ENCODE results near the gene TAF1C. TPM values are rescaled to one million over a fixed set of nuclear protein-coding genes. Genes with fewer than 3 reads are reported as not detected.
A peak's percentile ranks its signal among the peaks of the same experiment; 100 is the strongest.

The TAF1C gene
- total RNA-seq, 4 donors from 2014 or later: 29.4 to 64.2 (median 56.3) TPM

DNA sequence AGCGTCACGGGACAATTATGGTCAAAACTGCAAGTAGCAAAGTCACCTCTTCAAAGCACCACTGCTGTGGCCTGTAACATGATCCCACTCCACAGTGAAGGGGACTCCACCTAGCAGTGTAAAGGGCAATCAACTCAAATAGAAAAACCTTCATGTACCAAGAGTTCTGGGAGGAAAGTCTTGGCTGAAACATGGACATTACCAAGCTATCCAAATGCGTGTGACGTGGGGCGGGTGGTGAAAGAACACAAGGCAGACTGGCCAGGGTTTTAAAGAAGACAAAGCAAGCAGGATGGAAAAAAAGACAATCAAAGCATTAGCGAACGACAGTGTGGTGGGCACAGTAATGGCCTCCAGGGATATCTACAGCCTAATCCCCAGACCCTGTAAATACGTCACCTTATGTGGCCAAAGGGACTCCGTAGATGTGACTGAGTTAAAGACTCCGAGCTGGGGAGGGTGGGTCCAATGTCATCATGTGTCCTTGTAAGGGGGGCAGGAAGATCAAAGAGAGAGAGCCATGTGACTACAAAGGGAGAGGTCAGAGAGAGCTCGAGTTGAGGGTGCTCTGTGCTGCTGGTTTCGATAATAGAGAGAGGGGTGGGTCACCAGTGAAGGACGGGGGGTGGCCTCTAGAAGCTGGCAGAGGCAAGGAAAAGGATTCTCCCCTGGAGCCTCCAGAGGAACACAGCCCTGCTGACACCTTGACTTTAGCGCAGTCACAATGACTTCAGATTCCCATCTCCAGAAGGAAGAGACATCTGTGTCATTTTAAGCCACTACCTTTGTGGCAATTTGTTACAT, 47.8 kb downstream of the TAF1C start:
- intact Hi-C loops (cut with DNase I): no loop called here
- DNase-seq: peak; percentile 87
- H3K9me3 ChIP-seq: no peaks in the 10 kb centered on the region
- H3K4me3 ChIP-seq (replicated peaks in 1 of 3): no peak overlapping the region
- TF ChIP-seq POLR2A (IDR thresholded peaks at IDR 0.05): peak in 1 of 2 donors; percentile 76
- TF ChIP-seq, protein P1, sequence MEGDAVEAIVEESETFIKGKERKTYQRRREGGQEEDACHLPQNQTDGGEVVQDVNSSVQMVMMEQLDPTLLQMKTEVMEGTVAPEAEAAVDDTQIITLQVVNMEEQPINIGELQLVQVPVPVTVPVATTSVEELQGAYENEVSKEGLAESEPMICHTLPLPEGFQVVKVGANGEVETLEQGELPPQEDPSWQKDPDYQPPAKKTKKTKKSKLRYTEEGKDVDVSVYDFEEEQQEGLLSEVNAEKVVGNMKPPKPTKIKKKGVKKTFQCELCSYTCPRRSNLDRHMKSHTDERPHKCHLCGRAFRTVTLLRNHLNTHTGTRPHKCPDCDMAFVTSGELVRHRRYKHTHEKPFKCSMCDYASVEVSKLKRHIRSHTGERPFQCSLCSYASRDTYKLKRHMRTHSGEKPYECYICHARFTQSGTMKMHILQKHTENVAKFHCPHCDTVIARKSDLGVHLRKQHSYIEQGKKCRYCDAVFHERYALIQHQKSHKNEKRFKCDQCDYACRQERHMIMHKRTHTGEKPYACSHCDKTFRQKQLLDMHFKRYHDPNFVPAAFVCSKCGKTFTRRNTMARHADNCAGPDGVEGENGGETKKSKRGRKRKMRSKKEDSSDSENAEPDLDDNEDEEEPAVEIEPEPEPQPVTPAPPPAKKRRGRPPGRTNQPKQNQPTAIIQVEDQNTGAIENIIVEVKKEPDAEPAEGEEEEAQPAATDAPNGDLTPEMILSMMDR (IDR thresholded peaks at IDR 0.05): no peak
- peak overlapping the region; percentile 92 to 95 (median 95) for H3K27ac ChIP-seq
- no peaks in the 10 kb centered on the region for H3K36me3 ChIP-seq
- 33 to 36% methylated on average over 14 of the region's 14 CpGs for WGBS, 2 donors
- H3K4me1 ChIP-seq: peaks cover 52 to 56% of the 10 kb centered on the region in 2 donors
- H3K27me3 ChIP-seq: no peaks in the 10 kb centered on the region

DNA sequence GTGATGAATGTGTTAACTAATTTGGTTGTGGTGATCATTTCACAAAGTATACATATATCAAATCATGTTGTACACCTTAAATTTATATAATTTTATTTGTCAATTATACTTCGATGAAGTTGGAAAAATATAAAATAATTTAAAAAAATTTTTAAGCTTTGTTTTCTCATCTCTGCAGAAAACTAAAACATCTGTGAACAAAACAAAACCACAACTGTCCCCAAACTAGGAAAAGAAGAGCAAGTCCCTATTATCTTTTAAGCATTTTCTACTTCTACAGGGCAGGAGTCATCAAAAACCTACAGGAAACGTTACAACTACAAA, 48.4 kb downstream of the TAF1C start:
- WGBS, 2 donors: 45% methylated on average over 2 of the region's 2 CpGs
- intact Hi-C loops (cut with DNase I): no loop called here
- Histone ChIP-seq H3K36me3 (no peaks in the 10 kb centered on the region), H3K27ac (peak overlapping the region; percentile 92 to 95 (median 95)), H3K9me3 (no peaks in the 10 kb centered on the region), H3K27me3 (no peaks in the 10 kb centered on the region), H3K4me1 (peaks cover 57 to 62% of the 10 kb centered on the region in 2 donors), H3K4me3 (replicated peaks in 1 of 3) (no peak overlapping the region)
- DNase-seq: no peak
- TF ChIP-seq POLR2A (IDR thresholded peaks at IDR 0.05): no peak
- TF ChIP-seq, protein P1 (IDR thresholded peaks at IDR 0.05): no peak

DNA sequence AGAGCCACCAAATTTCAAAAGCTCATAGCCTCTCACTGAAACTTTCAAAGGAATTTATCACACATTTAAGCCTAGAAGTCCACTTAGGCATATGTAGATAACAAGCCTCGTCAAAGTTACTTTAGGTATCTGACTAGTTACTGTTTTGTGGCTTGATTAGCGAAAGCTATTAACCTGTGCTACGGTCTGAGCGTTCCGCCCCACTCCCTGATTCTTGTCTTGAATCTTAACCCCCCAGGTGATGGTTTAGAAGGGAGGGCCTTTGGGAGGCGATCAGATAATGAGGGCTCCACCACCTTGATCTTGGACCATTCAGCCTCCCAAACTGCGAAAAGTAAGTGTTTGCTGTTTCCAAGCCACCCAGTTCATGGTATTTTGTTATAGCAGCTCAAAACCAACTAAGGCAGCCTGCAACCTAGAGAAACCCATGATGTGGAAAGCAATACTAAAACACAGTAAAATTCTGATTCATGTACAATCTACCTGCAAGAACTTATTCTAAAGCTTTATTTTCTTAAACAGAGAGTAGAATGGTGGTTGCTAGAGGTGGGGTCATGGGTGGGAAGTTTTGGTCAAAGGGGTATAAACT, 49.0 kb downstream of the TAF1C start:
- WGBS, 2 donors: 76 to 78% methylated on average over 7 of the region's 7 CpGs
- Histone ChIP-seq H3K4me3 (replicated peaks in 1 of 3) (no peak overlapping the region), H3K27me3 (no peaks in the 10 kb centered on the region), H3K4me1 (peaks cover 61 to 68% of the 10 kb centered on the region in 2 donors), H3K36me3 (no peaks in the 10 kb centered on the region), H3K27ac (peak overlapping the region; percentile 92 to 95 (median 95)), H3K9me3 (no peaks in the 10 kb centered on the region)
- no peak for DNase-seq
- intact Hi-C loops (cut with DNase I): no loop called here
- TF ChIP-seq, protein P1 (IDR thresholded peaks at IDR 0.05): no peak
- no peak for TF ChIP-seq POLR2A (IDR thresholded peaks at IDR 0.05)

DNA sequence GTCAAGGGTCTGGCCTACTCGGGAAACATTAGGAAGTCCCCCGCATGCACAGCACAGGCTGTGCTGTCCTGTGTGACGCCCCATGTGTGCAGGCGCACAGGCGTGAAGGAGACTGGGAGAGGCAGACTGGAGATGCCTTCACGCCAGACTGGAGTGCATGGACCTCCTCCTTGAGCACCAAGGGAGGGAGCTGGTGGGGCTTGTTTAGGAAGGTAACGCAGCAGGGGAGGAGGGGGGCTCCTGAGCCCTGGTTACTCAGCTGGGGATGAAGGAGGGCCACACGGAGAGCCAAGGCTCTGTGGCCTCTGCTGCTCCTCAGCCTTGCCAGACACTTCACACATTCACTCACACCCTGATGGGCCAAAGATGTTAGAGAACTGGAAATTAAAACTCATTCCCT, 49.6 kb downstream of the TAF1C start:
- WGBS, 2 donors: 26 to 32% methylated on average over 7 to 8 of the region's 8 CpGs
- TF ChIP-seq, protein P1 (IDR thresholded peaks at IDR 0.05): no peak
- TF ChIP-seq POLR2A (IDR thresholded peaks at IDR 0.05): peak in 1 of 2 donors; percentile 88
- H3K9me3 ChIP-seq: no peaks in the 10 kb centered on the region
- no peaks in the 10 kb centered on the region for H3K27me3 ChIP-seq
- H3K36me3 ChIP-seq: no peaks in the 10 kb centered on the region
- H3K27ac ChIP-seq: peak overlapping the region; percentile 92 to 95 (median 95)
- intact Hi-C loops (cut with DNase I): no loop called here
- H3K4me3 ChIP-seq (replicated peaks in 1 of 3): no peak overlapping the region
- DNase-seq: peak; percentile 97 to 99
- H3K4me1 ChIP-seq: peaks cover 66 to 74% of the 10 kb centered on the region in 2 donors

Data from thyroid gland (tissue), 4 donors.